Measurements from ENCODE around the gene FAM199X.

GRCh38 chrX:104122829-104123228 lies 43.4 kb upstream of the FAM199X start:
- no peak for TF ChIP-seq POLR2A (IDR thresholded peaks at IDR 0.05; ENCODE audit: low read depth, low read length)
- no peak for TF ChIP-seq TAF1 (IDR thresholded peaks at IDR 0.05; ENCODE audit: borderline replicate concordance, low read depth, low read length)
- TF ChIP-seq POLR2AphosphoS5 (IDR thresholded peaks at IDR 0.05; ENCODE audit: low read depth, low read length), result no peak

All from GM12892 (cell line).